GM10847 (cell line): ENCODE measurements around the gene TMEM109.

Experiments used
- POLR2A ChIP-seq: IDR thresholded peaks from 2 replicates; pipeline ENCODE4 v1.6.1; 2011; ENCODE audit not compliant: insufficient read length; ENCODE audit errors: extremely low read depth

Gene TMEM109

DNA sequence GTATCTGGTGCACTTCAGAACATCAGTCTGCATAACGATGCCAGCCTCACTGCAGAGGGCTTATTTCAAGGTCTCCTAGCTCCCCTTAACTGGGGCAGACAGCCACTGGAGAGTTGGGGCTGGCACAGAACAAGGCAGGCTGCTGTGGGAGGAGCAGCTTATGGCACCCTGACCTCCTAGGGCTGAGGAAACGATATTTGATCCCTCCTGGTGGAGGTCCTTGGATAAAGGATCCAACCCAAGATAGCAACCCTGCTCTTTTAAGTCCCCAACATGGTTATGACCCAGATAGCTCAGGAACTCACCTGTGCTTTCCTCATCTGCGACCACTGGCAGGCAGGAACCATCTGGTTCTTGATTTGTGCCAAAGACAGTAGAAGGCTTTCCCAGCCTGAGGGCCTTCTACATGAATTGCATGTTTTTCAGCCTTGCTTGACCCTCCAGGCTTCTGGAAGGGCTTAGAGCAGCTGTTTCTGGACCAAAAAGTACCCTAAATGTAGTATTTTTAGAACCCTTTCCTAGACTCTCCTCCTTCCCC lies 2.8 kb downstream of the TMEM109 start:
- no peak for TF ChIP-seq POLR2A

GRCh38 chr11:60917267-60917666 lies 3.3 kb downstream of the TMEM109 start:
- no peak for TF ChIP-seq POLR2A

- TF ChIP-seq POLR2A = no peak
Observed at GRCh38 chr11:60918251-60918938, 4.4 kb downstream of the TMEM109 start.

GRCh38 chr11:60918939-60919265 lies 4.9 kb downstream of the TMEM109 start:
- no peak for TF ChIP-seq POLR2A

GRCh38 chr11:60919320-60919719 lies 5.4 kb downstream of the TMEM109 start:
- TF ChIP-seq POLR2A = no peak

DNA sequence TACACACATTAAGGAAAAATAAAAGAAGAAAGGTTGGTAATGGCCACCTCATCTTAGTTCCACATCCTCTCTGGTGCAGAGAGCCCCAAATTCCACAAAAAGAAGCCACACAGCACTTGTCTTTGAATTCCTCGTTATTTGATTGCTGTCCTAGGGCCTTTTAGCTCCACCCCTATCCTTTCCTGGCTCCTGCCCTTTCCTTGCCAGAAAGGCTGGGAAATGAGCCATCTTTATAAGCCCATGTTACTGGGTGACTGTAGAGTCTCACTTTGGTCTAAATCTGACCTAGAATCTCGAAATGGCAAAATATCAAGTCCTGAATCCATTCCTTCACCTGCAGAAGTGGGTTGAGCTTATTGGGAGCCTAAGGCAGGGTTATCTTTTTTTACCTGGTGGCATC lies 6.0 kb downstream of the TMEM109 start:
- TF ChIP-seq POLR2A = no peak

- TF ChIP-seq POLR2A = no peak
Observed at GRCh38 chr11:60921259-60921658, 7.3 kb downstream of the TMEM109 start.

GRCh38 chr11:60921777-60922335 lies 7.9 kb downstream of the TMEM109 start:
- TF ChIP-seq POLR2A = no peak

- TF ChIP-seq POLR2A = no peak
Observed at GRCh38 chr11:60922906-60923305, 8.9 kb downstream of the TMEM109 start.

DNA sequence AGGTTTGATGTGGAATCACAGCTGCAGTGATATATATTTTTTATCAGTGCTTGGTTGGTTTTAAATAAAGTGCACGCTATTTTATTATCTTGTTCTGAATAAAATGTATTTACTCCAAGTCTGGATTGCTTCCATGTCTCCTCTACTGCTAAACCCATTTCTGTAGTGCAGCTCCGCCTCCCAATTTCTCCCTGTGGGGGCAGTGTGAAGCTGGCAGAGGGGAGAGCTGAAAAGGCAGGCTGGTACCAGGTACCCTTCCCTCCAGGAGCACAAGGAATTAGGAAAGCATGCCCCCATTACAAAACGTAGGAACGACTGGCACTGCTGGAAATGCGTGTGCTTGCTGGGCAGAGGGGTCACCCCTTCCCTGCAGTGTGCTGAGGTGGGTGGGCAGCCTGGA lies 9.4 kb downstream of the TMEM109 start:
- TF ChIP-seq POLR2A = no peak

DNA sequence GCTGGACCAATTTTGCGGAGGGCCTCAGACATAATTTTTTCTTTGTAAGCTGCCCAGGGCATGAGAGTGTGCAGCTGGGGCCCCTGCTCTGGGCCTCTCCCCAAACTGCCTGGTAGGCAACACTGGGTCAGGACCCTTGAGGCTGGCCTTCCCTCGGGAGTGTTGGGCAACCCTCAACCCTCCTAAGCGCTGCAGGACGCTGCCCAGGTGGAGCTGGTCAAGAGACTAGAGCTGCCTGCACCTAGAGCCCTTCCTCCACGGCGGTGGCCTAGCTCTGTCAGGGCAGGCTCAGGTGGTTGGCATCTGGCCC lies 9.8 kb downstream of the TMEM109 start:
- no peak for TF ChIP-seq POLR2A

GRCh38 chr11:60924110-60924905 lies 10.3 kb downstream of the TMEM109 start, which contains the start of gene TMEM132A:
TMEM132A (plus strand) TSS chr11:60924460; CDS start chr11:60924634, 174 bp downstream.
- TF ChIP-seq POLR2A = no peak

DNA sequence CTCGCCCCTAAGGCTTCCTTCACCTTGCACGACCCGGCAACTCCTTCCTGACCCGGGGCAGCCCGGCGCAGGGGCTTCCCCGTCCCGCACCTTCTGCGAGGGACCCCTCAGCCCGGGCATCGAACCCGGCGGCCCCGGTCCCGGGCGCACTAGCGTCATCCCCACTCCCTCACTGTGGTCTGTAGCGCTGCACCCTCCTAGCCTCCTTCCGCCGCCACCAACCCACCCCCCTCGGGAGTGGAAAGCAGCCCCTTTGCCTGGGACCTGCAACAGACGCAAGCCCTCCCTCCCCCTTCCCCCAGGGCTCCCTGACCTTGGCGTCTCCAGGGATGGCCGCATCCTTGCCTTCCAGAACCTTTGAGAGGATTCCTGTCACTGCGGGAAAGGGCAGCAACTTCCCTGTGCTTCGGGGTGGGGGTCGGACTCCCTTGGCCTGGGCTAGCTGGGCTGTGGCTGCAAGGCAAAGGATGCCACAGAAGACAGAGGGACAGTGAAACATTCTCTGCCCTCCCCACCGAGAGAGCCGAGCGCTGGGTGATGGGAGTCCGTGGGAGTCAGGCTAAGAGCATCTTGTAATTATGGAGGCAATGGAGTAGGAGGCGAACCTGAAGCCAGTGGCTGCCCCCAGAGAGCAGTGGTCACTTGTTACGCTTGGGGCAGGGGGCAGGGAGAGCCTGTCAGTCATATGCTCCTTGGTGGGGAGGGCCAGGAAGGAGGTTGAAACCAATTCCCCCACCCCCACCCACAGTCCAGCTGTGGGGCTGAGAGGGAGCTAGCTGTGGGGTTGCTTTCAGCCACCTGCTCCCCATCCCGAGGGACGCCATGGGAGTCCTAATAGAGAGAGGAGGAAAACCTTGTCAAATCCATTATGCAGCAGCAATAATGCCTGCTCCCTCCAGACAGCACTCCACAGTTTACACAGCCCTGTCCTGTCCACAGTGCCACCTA lies 11.2 kb downstream of the TMEM109 start:
- TF ChIP-seq POLR2A = no peak

- no peak for TF ChIP-seq POLR2A
Observed at GRCh38 chr11:60925868-60926267, 11.9 kb downstream of the TMEM109 start.

- no peak for TF ChIP-seq POLR2A
Observed at GRCh38 chr11:60926500-60926899, 12.5 kb downstream of the TMEM109 start.
